ENCODE measurements around the gene ATP8B1. TPM values are rescaled to one million over a fixed set of nuclear protein-coding genes. Genes with fewer than 3 reads are reported as not detected.
A peak's percentile ranks its signal among the peaks of the same experiment; 100 is the strongest.
"Not testable (repeated sequence)": the region's sequence is repeated elsewhere in the genome, so short reads cannot be mapped to it uniquely, and the experiment has no call there.

Gene ATP8B1
- total RNA-seq, 2 experiments from 2014 or later: 0.18 to 0.38 TPM

DNA sequence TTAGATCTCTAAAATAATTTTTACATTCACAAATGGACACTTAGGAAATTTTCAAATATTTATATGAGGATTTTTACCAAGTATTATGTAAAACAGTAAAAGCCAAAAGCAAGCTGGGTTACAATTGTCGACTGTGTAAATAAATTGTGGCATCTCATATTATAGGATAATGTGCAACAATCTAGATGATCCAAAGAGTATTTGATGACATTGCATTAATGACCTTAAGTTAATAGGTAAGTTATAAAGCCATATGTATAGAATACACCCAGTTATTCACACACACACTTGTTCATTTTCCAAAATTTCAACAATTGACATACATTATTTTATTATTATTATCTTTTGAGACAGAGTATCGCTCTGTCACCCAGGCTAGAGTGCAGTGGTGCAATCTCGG is 69.3 kb downstream of the ATP8B1 start:
- CTCF ChIA-PET: no interaction called here
- POLR2A ChIA-PET: no interaction called here
- intact Hi-C loops (cut with micrococcal nuclease): no loop called here
- no peak for DNase-seq
- no peak for ATAC-seq
- TF ChIP-seq, protein P1, sequence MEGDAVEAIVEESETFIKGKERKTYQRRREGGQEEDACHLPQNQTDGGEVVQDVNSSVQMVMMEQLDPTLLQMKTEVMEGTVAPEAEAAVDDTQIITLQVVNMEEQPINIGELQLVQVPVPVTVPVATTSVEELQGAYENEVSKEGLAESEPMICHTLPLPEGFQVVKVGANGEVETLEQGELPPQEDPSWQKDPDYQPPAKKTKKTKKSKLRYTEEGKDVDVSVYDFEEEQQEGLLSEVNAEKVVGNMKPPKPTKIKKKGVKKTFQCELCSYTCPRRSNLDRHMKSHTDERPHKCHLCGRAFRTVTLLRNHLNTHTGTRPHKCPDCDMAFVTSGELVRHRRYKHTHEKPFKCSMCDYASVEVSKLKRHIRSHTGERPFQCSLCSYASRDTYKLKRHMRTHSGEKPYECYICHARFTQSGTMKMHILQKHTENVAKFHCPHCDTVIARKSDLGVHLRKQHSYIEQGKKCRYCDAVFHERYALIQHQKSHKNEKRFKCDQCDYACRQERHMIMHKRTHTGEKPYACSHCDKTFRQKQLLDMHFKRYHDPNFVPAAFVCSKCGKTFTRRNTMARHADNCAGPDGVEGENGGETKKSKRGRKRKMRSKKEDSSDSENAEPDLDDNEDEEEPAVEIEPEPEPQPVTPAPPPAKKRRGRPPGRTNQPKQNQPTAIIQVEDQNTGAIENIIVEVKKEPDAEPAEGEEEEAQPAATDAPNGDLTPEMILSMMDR (IDR thresholded peaks at IDR 0.05): no peak
- no peak overlapping the region for H3K27ac Mint-ChIP-seq
- no peaks in the 10 kb centered on the region for H3K27me3 Mint-ChIP-seq
- H3K9me3 Mint-ChIP-seq: peaks cover 29% of the 10 kb centered on the region
- no peaks in the 10 kb centered on the region for H3K4me1 Mint-ChIP-seq (ENCODE audit: low read depth)
- no peak overlapping the region for H3K4me3 Mint-ChIP-seq
- H3K36me3 Mint-ChIP-seq (ENCODE audit: low read depth): peaks cover 19% of the 10 kb centered on the region

DNA sequence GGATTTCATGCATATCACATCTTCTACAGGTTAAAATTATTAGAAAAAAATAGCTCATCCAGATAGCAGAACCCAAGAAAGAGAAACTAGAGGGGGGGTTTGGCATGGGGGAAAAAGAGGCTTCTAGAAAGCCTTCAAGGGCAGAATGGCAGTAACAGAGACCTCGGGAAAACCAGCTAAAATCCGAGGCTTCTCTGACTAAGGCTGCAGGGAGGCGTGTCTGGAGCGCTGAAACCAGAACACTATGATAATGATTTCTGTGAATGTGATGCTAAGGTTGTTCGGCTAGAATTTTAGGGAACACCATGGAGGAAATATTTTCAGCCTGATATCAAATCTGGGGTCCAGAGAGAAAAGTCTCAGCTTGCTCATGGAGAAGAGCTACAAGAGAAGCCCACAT is 73.0 kb downstream of the ATP8B1 start:
- ATAC-seq (no peak), DNase-seq (no peak)
- ChIA-PET POLR2A (no interaction called here), CTCF (no interaction called here)
- peaks cover 40% of the 10 kb centered on the region for H3K9me3 Mint-ChIP-seq
- H3K27ac Mint-ChIP-seq: no peak overlapping the region
- intact Hi-C loops (cut with micrococcal nuclease): no loop called here
- TF ChIP-seq, protein P1 (IDR thresholded peaks at IDR 0.05): no peak
- H3K27me3 Mint-ChIP-seq: no peaks in the 10 kb centered on the region
- no peak overlapping the region for H3K4me3 Mint-ChIP-seq
- H3K4me1 Mint-ChIP-seq (ENCODE audit: low read depth): peaks cover 7% of the 10 kb centered on the region
- H3K36me3 Mint-ChIP-seq (ENCODE audit: low read depth): peaks cover 10% of the 10 kb centered on the region

DNA sequence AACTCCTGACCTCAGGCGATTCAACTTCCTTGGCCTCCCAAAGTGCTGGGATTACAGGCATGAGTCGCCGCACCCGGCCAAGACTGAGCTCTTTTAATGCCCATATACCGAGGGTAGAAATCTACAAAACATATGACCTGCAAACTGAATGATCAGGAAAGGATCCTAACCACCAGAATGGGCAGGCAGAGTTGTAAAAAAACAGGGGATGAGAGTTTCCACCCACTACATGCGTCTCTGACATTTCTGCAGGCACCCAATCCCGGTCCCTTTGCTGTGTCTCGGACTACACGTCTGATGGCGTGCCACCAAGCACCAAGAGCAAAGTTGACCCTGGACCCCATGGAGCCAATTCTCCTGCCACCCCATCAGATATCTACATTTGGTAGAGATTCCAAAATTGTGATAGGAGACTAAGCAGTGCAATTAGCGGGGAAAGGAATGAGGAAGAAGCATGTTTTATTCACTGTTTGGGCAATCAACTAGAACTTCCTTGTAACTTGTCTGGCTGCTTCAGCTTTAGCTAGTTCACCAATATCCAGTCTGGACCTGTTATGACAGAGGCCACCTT is 74.1 kb downstream of the ATP8B1 start:
- intact Hi-C loops (cut with micrococcal nuclease): no loop called here
- no peak overlapping the region for H3K27ac Mint-ChIP-seq
- H3K4me1 Mint-ChIP-seq (ENCODE audit: low read depth): peaks cover 7% of the 10 kb centered on the region
- peaks cover 8% of the 10 kb centered on the region for H3K36me3 Mint-ChIP-seq (ENCODE audit: low read depth)
- no peaks in the 10 kb centered on the region for H3K27me3 Mint-ChIP-seq
- TF ChIP-seq, protein P1 (IDR thresholded peaks at IDR 0.05): no peak
- H3K4me3 Mint-ChIP-seq: no peak overlapping the region
- POLR2A ChIA-PET: no interaction called here
- ATAC-seq (no peak), DNase-seq (no peak)
- peaks cover 38% of the 10 kb centered on the region for H3K9me3 Mint-ChIP-seq
- CTCF ChIA-PET: no interaction called here

GRCh38 chr18:57727952-57728807 is 74.9 kb downstream of the ATP8B1 start:
- H3K27me3 Mint-ChIP-seq: no peaks in the 10 kb centered on the region
- no peak overlapping the region for H3K4me3 Mint-ChIP-seq
- POLR2A ChIA-PET: no interaction called here
- peak; percentile 62 for ATAC-seq
- intact Hi-C loops (cut with micrococcal nuclease): no loop called here
- CTCF ChIA-PET: interaction anchor here (0.6 kb wide), 1 partner anchor 31 kb away, joined by 3 read pairs; no protein-coding TSS in a partner anchor
- no peak overlapping the region for H3K27ac Mint-ChIP-seq
- peaks cover 8% of the 10 kb centered on the region for H3K36me3 Mint-ChIP-seq (ENCODE audit: low read depth)
- TF ChIP-seq, protein P1 (IDR thresholded peaks at IDR 0.05): no peak
- peaks cover 38% of the 10 kb centered on the region for H3K9me3 Mint-ChIP-seq
- peak; percentile 5 for DNase-seq
- H3K4me1 Mint-ChIP-seq (ENCODE audit: low read depth): peaks cover 7% of the 10 kb centered on the region

GRCh38 chr18:57719211-57719935 is 83.7 kb downstream of the ATP8B1 start:
- ATAC-seq; POLR2A ChIA-PET; DNase-seq; H3K4me3 Mint-ChIP-seq; CTCF ChIA-PET; H3K27ac Mint-ChIP-seq; intact Hi-C loops (cut with micrococcal nuclease); H3K4me1 Mint-ChIP-seq (ENCODE audit: low read depth); H3K27me3 Mint-ChIP-seq; H3K36me3 Mint-ChIP-seq (ENCODE audit: low read depth): not testable (repeated sequence)
- H3K9me3 Mint-ChIP-seq: peaks cover 33% of the 10 kb centered on the region

Measured in activated CD8-positive, alpha-beta T cell treated with anti-CD3 and anti-CD28 coated beads for 36 hours (primary cell).